Mucosa of rectum (tissue), 2 donors: ENCODE results near the gene GLDN.
A peak's percentile ranks its signal among the peaks of the same experiment; 100 is the strongest.

Experiments used
- H3K27ac ChIP-seq, 2 donors: one replicate each; pipeline ENCODE4 v1.7.0; 2013; ENCODE audit warnings: inconsistent platforms in 2 of 2, low read depth in 2 of 2, low read length in 2 of 2
- H3K27me3 ChIP-seq, 2 donors: one replicate each; pipeline ENCODE4 v1.7.0; 2013; ENCODE audit warnings: low read length in 2 of 2; ENCODE audit not compliant: control insufficient read depth in 2 of 2, insufficient read depth in 2 of 2
- H3K36me3 ChIP-seq, 2 donors: one replicate each; pipeline ENCODE4 v1.7.0; 2013; ENCODE audit warnings: low read length in 2 of 2; ENCODE audit not compliant: control insufficient read depth in 2 of 2, insufficient read depth in 2 of 2
- H3K4me1 ChIP-seq, 2 donors: one replicate each; pipeline ENCODE4 v1.7.0; 2013; ENCODE audit warnings: low read length in 2 of 2, mild to moderate bottlenecking in 1 of 2; ENCODE audit not compliant: control insufficient read depth in 2 of 2, insufficient read depth in 2 of 2
- H3K4me3 ChIP-seq, 2 donors: one replicate each; pipeline ENCODE4 v1.7.0; 2013; ENCODE audit warnings: low read length in 2 of 2
- H3K9ac ChIP-seq, 2 donors: one replicate each; pipeline ENCODE4 v1.7.0; 2013; ENCODE audit warnings: low read length in 2 of 2, low read depth in 1 of 2, mild to moderate bottlenecking in 1 of 2
- H3K9me3 ChIP-seq, 2 donors: one replicate each; pipeline ENCODE4 v1.7.0; 2013; ENCODE audit warnings: low read length in 2 of 2; ENCODE audit not compliant: control insufficient read depth in 2 of 2
- donor health status: healthy.
- donor health status: Normal muscosa, but diverticular disease.

GLDN gene

GRCh38 chr15:51341366-51342226 lies at the start of gene GLDN:
Gene GLDN (plus strand): TSS chr15:51341655. CDS start chr15:51341685, 30 bp downstream.
- H3K27me3 ChIP-seq, result peaks cover 0 to 9% of the 10 kb centered on the region in 2 donors
- peaks cover 4 to 9% of the 10 kb centered on the region in 2 donors for H3K4me1 ChIP-seq
- H3K27ac ChIP-seq, result peak within 1 kb of the TSS in 1 of 2 donors; percentile 9
- no peaks in the 10 kb centered on the region for H3K9me3 ChIP-seq
- H3K36me3 ChIP-seq, result no peaks in the 10 kb centered on the region
- peak within 1 kb of the TSS in 1 of 2 donors; percentile 56 for H3K9ac ChIP-seq
- H3K4me3 ChIP-seq, result peak within 1 kb of the TSS; percentile 23 to 63

GRCh38 chr15:51298620-51299019 lies 42.8 kb upstream of the GLDN start:
- no peak overlapping the region for H3K4me3 ChIP-seq
- no peak overlapping the region for H3K9ac ChIP-seq
- H3K4me1 ChIP-seq, result no peaks in the 10 kb centered on the region
- no peaks in the 10 kb centered on the region for H3K36me3 ChIP-seq
- no peak overlapping the region for H3K27ac ChIP-seq
- no peaks in the 10 kb centered on the region for H3K27me3 ChIP-seq
- H3K9me3 ChIP-seq, result no peaks in the 10 kb centered on the region

GRCh38 chr15:51299187-51300015 lies 42.1 kb upstream of the GLDN start:
- no peak overlapping the region for H3K9ac ChIP-seq
- H3K36me3 ChIP-seq, result no peaks in the 10 kb centered on the region
- H3K27me3 ChIP-seq, result no peaks in the 10 kb centered on the region
- H3K9me3 ChIP-seq, result no peaks in the 10 kb centered on the region
- H3K4me1 ChIP-seq, result no peaks in the 10 kb centered on the region
- no peak overlapping the region for H3K4me3 ChIP-seq
- peak overlapping the region in 1 of 2 donors; percentile 41 for H3K27ac ChIP-seq

GRCh38 chr15:51302480-51302879 lies 39.0 kb upstream of the GLDN start:
- Histone ChIP-seq H3K36me3 (no peaks in the 10 kb centered on the region), H3K4me3 (no peak overlapping the region), H3K27ac (no peak overlapping the region), H3K9me3 (no peaks in the 10 kb centered on the region), H3K4me1 (no peaks in the 10 kb centered on the region), H3K27me3 (peaks cover 0 to under 1% of the 10 kb centered on the region in 2 donors), H3K9ac (no peak overlapping the region)

GRCh38 chr15:51303462-51303980 lies 37.9 kb upstream of the GLDN start:
- no peak overlapping the region for H3K9ac ChIP-seq
- H3K4me1 ChIP-seq, result no peaks in the 10 kb centered on the region
- H3K27ac ChIP-seq, result no peak overlapping the region
- H3K36me3 ChIP-seq, result no peaks in the 10 kb centered on the region
- H3K4me3 ChIP-seq, result no peak overlapping the region
- no peaks in the 10 kb centered on the region for H3K9me3 ChIP-seq
- H3K27me3 ChIP-seq, result peaks cover 0 to 3% of the 10 kb centered on the region in 2 donors

- H3K9me3 ChIP-seq, result no peaks in the 10 kb centered on the region
- H3K27me3 ChIP-seq, result peaks cover 0 to 3% of the 10 kb centered on the region in 2 donors
- H3K4me3 ChIP-seq, result no peak overlapping the region
- no peak overlapping the region for H3K9ac ChIP-seq
- no peaks in the 10 kb centered on the region for H3K4me1 ChIP-seq
- no peaks in the 10 kb centered on the region for H3K36me3 ChIP-seq
- H3K27ac ChIP-seq, result no peak overlapping the region
Observed at GRCh38 chr15:51307325-51307724, 34.1 kb upstream of the GLDN start.

GRCh38 chr15:51307811-51308210 lies 33.6 kb upstream of the GLDN start:
- Histone ChIP-seq H3K9me3 (no peaks in the 10 kb centered on the region), H3K9ac (no peak overlapping the region), H3K4me3 (no peak overlapping the region), H3K27ac (no peak overlapping the region), H3K4me1 (no peaks in the 10 kb centered on the region), H3K36me3 (no peaks in the 10 kb centered on the region), H3K27me3 (peaks cover 0 to 3% of the 10 kb centered on the region in 2 donors)

GRCh38 chr15:51310064-51310463 lies 31.4 kb upstream of the GLDN start:
- Histone ChIP-seq H3K27me3 (peaks cover 0 to 3% of the 10 kb centered on the region in 2 donors), H3K9me3 (no peaks in the 10 kb centered on the region), H3K4me1 (no peaks in the 10 kb centered on the region)

GRCh38 chr15:51311510-51311909 lies 29.9 kb upstream of the GLDN start:
- Histone ChIP-seq H3K27ac (peak overlapping the region in 1 of 2 donors; percentile 15), H3K9ac (no peak overlapping the region), H3K36me3 (no peaks in the 10 kb centered on the region), H3K9me3 (no peaks in the 10 kb centered on the region), H3K27me3 (peaks cover 0 to 3% of the 10 kb centered on the region in 2 donors), H3K4me3 (no peak overlapping the region), H3K4me1 (no peaks in the 10 kb centered on the region)

More at GRCh38 chr15:51310064-51310463, 31.4 kb upstream of the GLDN start:
- no peak overlapping the region for H3K27ac ChIP-seq
- no peaks in the 10 kb centered on the region for H3K36me3 ChIP-seq
- H3K4me3 ChIP-seq, result no peak overlapping the region
- no peak overlapping the region for H3K9ac ChIP-seq
